Trophoblast cell (in vitro differentiated cells and primary cell): ENCODE data around the gene SGMS1.
A peak's percentile ranks its signal among the peaks of the same experiment; 100 is the strongest.
"Not testable (repeated sequence)": the region's sequence is repeated elsewhere in the genome, so short reads cannot be mapped to it uniquely, and the experiment has no call there.

Experiments
- DNase-seq, 2 donors: peaks; one replicate each; pipeline ENCODE4 v3.0.0-alpha.2; 2016
- H2AFZ ChIP-seq: 2 replicates; pipeline ENCODE4 v1.6.1; 2013; ENCODE audit warnings: low read length, moderate library complexity, mild to moderate bottlenecking; ENCODE audit not compliant: insufficient read depth, poor library complexity
- H2AK5ac ChIP-seq: 2 replicates; pipeline ENCODE4 v1.6.1; 2013; ENCODE audit warnings: mild to moderate bottlenecking, low read length
- H2BK120ac ChIP-seq: 2 replicates; pipeline ENCODE4 v1.6.1; 2013; ENCODE audit warnings: low read length, mild to moderate bottlenecking, moderate library complexity; ENCODE audit not compliant: insufficient read depth, poor library complexity
- H2BK12ac ChIP-seq: 2 replicates; pipeline ENCODE4 v1.6.1; 2013; ENCODE audit warnings: mild to moderate bottlenecking, low read length, moderate library complexity
- H2BK5ac ChIP-seq: 2 replicates; pipeline ENCODE4 v1.6.1; 2013; ENCODE audit warnings: low read length, low read depth, moderate library complexity, mild to moderate bottlenecking; ENCODE audit not compliant: poor library complexity
- H3K14ac ChIP-seq: 2 replicates; pipeline ENCODE4 v1.6.1; 2013; ENCODE audit warnings: mild to moderate bottlenecking, low read length
- H3K18ac ChIP-seq: 2 replicates; pipeline ENCODE4 v1.6.1; 2013; ENCODE audit warnings: mild to moderate bottlenecking, low read length
- H3K23ac ChIP-seq: 2 replicates; pipeline ENCODE4 v1.6.1; 2013; ENCODE audit warnings: low read length
- H3K27ac ChIP-seq: 2 replicates; pipeline ENCODE4 v1.5.1; 2013; ENCODE audit warnings: low read depth, mild to moderate bottlenecking, inconsistent platforms, low read length, moderate library complexity
- H3K27me3 ChIP-seq: 2 replicates; pipeline ENCODE4 v1.6.1; 2013; ENCODE audit warnings: inconsistent platforms, mild to moderate bottlenecking, low read length, moderate library complexity; ENCODE audit not compliant: insufficient read depth
- H3K36me3 ChIP-seq, 2 experiments: 1 replicate in 1 of 2; 2 replicates in 1 of 2; pipeline ENCODE4 v1.6.1; 2013; ENCODE audit warnings: low read length in 2 of 2, mild to moderate bottlenecking in 2 of 2, moderate library complexity in 1 of 2; ENCODE audit not compliant: insufficient read depth in 2 of 2, control insufficient read depth in 1 of 2
- H3K4ac ChIP-seq: 2 replicates; pipeline ENCODE4 v1.6.1; 2013; ENCODE audit warnings: low read depth, mild to moderate bottlenecking, low read length, moderate library complexity
- H3K4me1 ChIP-seq, 2 experiments: 1 replicate in 1 of 2; 2 replicates in 1 of 2; pipeline ENCODE4 v1.6.1; 2013; ENCODE audit warnings: low read length in 2 of 2, mild to moderate bottlenecking in 2 of 2, moderate library complexity in 1 of 2; ENCODE audit not compliant: insufficient read depth in 2 of 2, control insufficient read depth in 1 of 2
- H3K4me2 ChIP-seq: 2 replicates; pipeline ENCODE4 v1.6.1; 2013; ENCODE audit warnings: inconsistent platforms, mild to moderate bottlenecking, low read length, moderate library complexity
- H3K4me3 ChIP-seq: 2 replicates; pipeline ENCODE4 v1.5.1; 2013; ENCODE audit warnings: mild to moderate bottlenecking, low read depth, low read length, inconsistent platforms
- H3K79me1 ChIP-seq: one replicate; pipeline ENCODE4 v1.6.1; 2013; ENCODE audit warnings: low read length
- H3K79me2 ChIP-seq: 2 replicates; pipeline ENCODE4 v1.6.1; 2013; ENCODE audit warnings: low read length, mild to moderate bottlenecking; ENCODE audit not compliant: control insufficient read depth, insufficient read depth, poor library complexity
- H3K9ac ChIP-seq: 2 replicates; pipeline ENCODE4 v1.6.1; 2013; ENCODE audit warnings: mild to moderate bottlenecking, low read length
- H3K9me3 ChIP-seq: 2 replicates; pipeline ENCODE4 v1.6.1; 2013; ENCODE audit warnings: low read depth, mild to moderate bottlenecking, control low read depth, inconsistent platforms, low read length; ENCODE audit not compliant: insufficient read depth
- H4K12ac ChIP-seq: 2 replicates; pipeline ENCODE4 v1.6.1; 2013; ENCODE audit warnings: low read depth, mild to moderate bottlenecking, low read length, moderate library complexity
- H4K8ac ChIP-seq: 2 replicates; pipeline ENCODE4 v1.6.1; 2013; ENCODE audit warnings: low read depth, mild to moderate bottlenecking, low read length, moderate library complexity
- H4K91ac ChIP-seq: one replicate; pipeline ENCODE4 v1.6.1; 2013; ENCODE audit warnings: low read depth, mild to moderate bottlenecking, low read length, moderate library complexity
- WGBS: extraction: QIAGEN DNeasy Blood & Tissue Kit; methylation state at CpG from one replicate; pipeline ENCODE4 v1.1.7; 2013; ENCODE audit warnings: missing lambda C conversion rate; ENCODE audit not compliant: insufficient read length, insufficient coverage; ENCODE audit errors: extremely low coverage; 5-methylcytosine and 5-hydroxymethylcytosine counted together

The SGMS1 gene

GRCh38 chr10:50574305-50574704, 49.5 kb downstream of the SGMS1 start:
- peak in 1 of 2 donors; percentile 61 for DNase-seq

GRCh38 chr10:50572017-50572491, 51.7 kb downstream of the SGMS1 start:
- H2BK12ac ChIP-seq = no peak overlapping the region
- H3K9ac ChIP-seq = no peak overlapping the region
- no peaks in the 10 kb centered on the region for H3K9me3 ChIP-seq
- H3K36me3 ChIP-seq = no peaks in the 10 kb centered on the region
- no peaks in the 10 kb centered on the region for H3K79me1 ChIP-seq
- H3K4me2 ChIP-seq = no peak overlapping the region
- no peak overlapping the region for H2AFZ ChIP-seq
- no peak overlapping the region for H4K8ac ChIP-seq
- peak in 1 of 2 donors; percentile 74 for DNase-seq
- no peaks in the 10 kb centered on the region for H3K27me3 ChIP-seq
- no peak overlapping the region for H3K4me3 ChIP-seq
- no peaks in the 10 kb centered on the region for H3K79me2 ChIP-seq
- no peak overlapping the region for H3K27ac ChIP-seq
- no peak overlapping the region for H3K4ac ChIP-seq
- no peak overlapping the region for H4K12ac ChIP-seq
- H2BK120ac ChIP-seq = no peak overlapping the region
- no peak overlapping the region for H2BK5ac ChIP-seq
- no peak overlapping the region for H3K14ac ChIP-seq
- no peak overlapping the region for H3K18ac ChIP-seq
- peaks cover 0 to 3% of the 10 kb centered on the region in 2 experiments for H3K4me1 ChIP-seq
- no peak overlapping the region for H2AK5ac ChIP-seq
- no CpG with 5 or more reads among the region's 2 CpGs for WGBS
- no peak overlapping the region for H3K23ac ChIP-seq
- H4K91ac ChIP-seq = no peak overlapping the region

More at GRCh38 chr10:50574305-50574704, 49.5 kb downstream of the SGMS1 start:
- Histone ChIP-seq H3K36me3 (no peaks in the 10 kb centered on the region), H2BK5ac (no peak overlapping the region), H3K9ac (no peak overlapping the region), H3K14ac (no peak overlapping the region), H3K9me3 (no peaks in the 10 kb centered on the region), H3K79me1 (peaks cover 2% of the 10 kb centered on the region), H2BK120ac (no peak overlapping the region), H3K27me3 (no peaks in the 10 kb centered on the region), H3K4ac (no peak overlapping the region), H2AK5ac (no peak overlapping the region), H3K27ac (no peak overlapping the region), H3K18ac (no peak overlapping the region), H3K23ac (no peak overlapping the region), H4K8ac (no peak overlapping the region), H2AFZ (no peak overlapping the region), H3K4me2 (no peak overlapping the region), H4K12ac (no peak overlapping the region), H4K91ac (no peak overlapping the region), H3K4me3 (no peak overlapping the region), H2BK12ac (no peak overlapping the region), H3K4me1 (peaks cover 0 to 4% of the 10 kb centered on the region in 2 experiments), H3K79me2 (no peaks in the 10 kb centered on the region)

- not testable (repeated sequence) for H3K79me1 ChIP-seq, H2BK12ac ChIP-seq, H3K23ac ChIP-seq, H2AFZ ChIP-seq, H3K4ac ChIP-seq, H3K18ac ChIP-seq, H4K91ac ChIP-seq, H4K8ac ChIP-seq, DNase-seq, H4K12ac ChIP-seq, H3K4me3 ChIP-seq, H3K4me2 ChIP-seq, H2BK120ac ChIP-seq, H3K79me2 ChIP-seq, H3K36me3 ChIP-seq, H3K4me1 ChIP-seq, H3K27ac ChIP-seq, H3K9me3 ChIP-seq, H3K14ac ChIP-seq, H2AK5ac ChIP-seq, H3K27me3 ChIP-seq, H2BK5ac ChIP-seq, H3K9ac ChIP-seq
- WGBS = no CpG with 5 or more reads among the region's 4 CpGs
These were observed 55.0 kb downstream of the SGMS1 start for GRCh38 chr10:50568750-50569149.

- Histone ChIP-seq H4K91ac (peak overlapping the region; percentile 35), H3K4me1 (peaks cover 8 to 11% of the 10 kb centered on the region in 2 experiments), H4K8ac (no peak overlapping the region), H3K9me3 (no peaks in the 10 kb centered on the region), H3K4me3 (no peak overlapping the region), H3K23ac (no peak overlapping the region), H3K27me3 (no peaks in the 10 kb centered on the region), H3K79me2 (no peaks in the 10 kb centered on the region), H3K4me2 (no peak overlapping the region), H4K12ac (no peak overlapping the region), H3K36me3 (no peaks in the 10 kb centered on the region), H2BK12ac (no peak overlapping the region), H3K79me1 (peaks cover 3% of the 10 kb centered on the region), H3K14ac (no peak overlapping the region), H3K27ac (no peak overlapping the region), H3K18ac (no peak overlapping the region), H2AK5ac (no peak overlapping the region), H2AFZ (no peak overlapping the region), H3K9ac (no peak overlapping the region), H3K4ac (no peak overlapping the region), H2BK5ac (no peak overlapping the region), H2BK120ac (peak overlapping the region; percentile 68)
- WGBS = no CpG with 5 or more reads among the region's 3 CpGs
- peak in 1 of 2 donors; percentile 32 for DNase-seq
These were observed 56.4 kb downstream of the SGMS1 start for GRCh38 chr10:50567384-50567783.
